Stimulated activated CD4-positive, alpha-beta T cell treated with anti-CD3 and anti-CD28 coated beads, TNF-alpha, amount 100 ng/mL, for 1 hour (primary cell): ENCODE results near the gene PDE4D.
"Not testable (repeated sequence)": the region's sequence is repeated elsewhere in the genome, so short reads cannot be mapped to it uniquely, and the experiment has no call there.

Source experiments
- DNase-seq, 3 donors: peaks; one replicate each; pipeline ENCODE4 v3.0.0-alpha.2; 2020; ENCODE audit warnings: low read depth in 3 of 3, low spot score in 1 of 3

Gene PDE4D

GRCh38 chr5:59800347-59800893, 93.1 kb downstream of the PDE4D start:
- DNase-seq = no peak

- DNase-seq = no peak
Measured at GRCh38 chr5:59799668-59800346, 93.7 kb downstream of the PDE4D start.

- no peak for DNase-seq
Measured at GRCh38 chr5:59798862-59799667, 94.5 kb downstream of the PDE4D start.

- DNase-seq = no peak
Measured at GRCh38 chr5:59795141-59795540, 98.4 kb downstream of the PDE4D start.

GRCh38 chr5:59792983-59793585, 100.4 kb downstream of the PDE4D start:
- no peak for DNase-seq

GRCh38 chr5:59791617-59792016, 101.9 kb downstream of the PDE4D start:
- DNase-seq = no peak

GRCh38 chr5:59790776-59791475, 102.6 kb downstream of the PDE4D start:
- no peak for DNase-seq

GRCh38 chr5:59790376-59790775, 103.2 kb downstream of the PDE4D start:
- DNase-seq = no peak

GRCh38 chr5:59789894-59790293, 103.6 kb downstream of the PDE4D start:
- DNase-seq = no peak

GRCh38 chr5:59789197-59789596, 104.3 kb downstream of the PDE4D start:
- no peak for DNase-seq

- no peak for DNase-seq
Measured at GRCh38 chr5:59786334-59786805, 107.2 kb downstream of the PDE4D start.

- no peak for DNase-seq
Measured at GRCh38 chr5:59785676-59786333, 107.7 kb downstream of the PDE4D start.

- DNase-seq = not testable (repeated sequence)
Measured at GRCh38 chr5:59784708-59785107, 108.8 kb downstream of the PDE4D start.

GRCh38 chr5:59783264-59783663, 110.3 kb downstream of the PDE4D start:
- DNase-seq = no peak

- DNase-seq = no peak
Measured at GRCh38 chr5:59782856-59783255, 110.7 kb downstream of the PDE4D start.

- no peak for DNase-seq
Measured at GRCh38 chr5:59779453-59779852, 114.1 kb downstream of the PDE4D start.

GRCh38 chr5:59777028-59777427, 116.5 kb downstream of the PDE4D start:
- DNase-seq = no peak

- no peak for DNase-seq
Measured at GRCh38 chr5:59773294-59773693, 120.2 kb downstream of the PDE4D start.

- DNase-seq = no peak
Measured at GRCh38 chr5:59772757-59773156, 120.8 kb downstream of the PDE4D start.

- DNase-seq = no peak
Measured at GRCh38 chr5:59772206-59772605, 121.3 kb downstream of the PDE4D start.

- DNase-seq = no peak
Measured at GRCh38 chr5:59770953-59771352, 122.6 kb downstream of the PDE4D start.
